Prostate gland (tissue), 2 donors: ENCODE measurements around the gene WWC2. TPM values are rescaled to one million over a fixed set of nuclear protein-coding genes. Genes with fewer than 3 reads are reported as not detected.

Experiments used
- DNase-seq: peaks from one replicate; pipeline ENCODE4 v3.0.0-alpha.2; 2019; ENCODE audit warnings: low spot score
- H3K27ac ChIP-seq, 2 donors: fragments of 200-600 bp; sonication (generic); 2 replicates each; pipeline ENCODE4 v1.5.1; 2017 to 2019
- H3K27me3 ChIP-seq: fragments of 200-600 bp; sonication (generic); replicated peaks from 2 replicates; pipeline ENCODE4 v1.5.1; 2019; ENCODE audit not compliant: insufficient read depth
- H3K36me3 ChIP-seq, 2 donors: fragments of 200-600 bp; sonication (generic); 1 replicate in 1 of 2; 2 replicates in 1 of 2; pipeline versions ENCODE4 v1.5.1 to v1.8.1; 2017 to 2019
- H3K4me1 ChIP-seq: fragments of 200-600 bp; sonication (generic); replicated peaks from 2 replicates; pipeline ENCODE4 v1.5.1; 2019
- H3K4me3 ChIP-seq, 2 donors: fragments of 200-600 bp; sonication (generic); 2 replicates each; pipeline ENCODE4 v1.5.1; 2017 to 2019
- H3K9me3 ChIP-seq: fragments of 200-600 bp; sonication (generic); 2 replicates; pipeline ENCODE4 v1.5.1; 2017
- CTCF ChIP-seq, 4 experiments: fragments of 200-600 bp in 2 of 4; fragments of 450-650 bp in 2 of 4; sonication (generic) in 2 of 4; IDR thresholded peaks; 1 replicate in 3 of 4; 2 replicates in 1 of 4; pipeline ENCODE4 v1.5.1; 2016 to 2019; ENCODE audit warnings: antibody characterized with exemption in 4 of 4, mild to moderate bottlenecking in 2 of 4, moderate library complexity in 2 of 4
- POLR2A ChIP-seq: fragments of 450-650 bp; IDR thresholded peaks from one replicate; pipeline ENCODE4 v1.6.1; 2016; ENCODE audit warnings: antibody characterized with exemption, mild to moderate bottlenecking
- POLR2AphosphoS5 ChIP-seq: sonication (generic); formaldehyde crosslinking; IDR thresholded peaks from one replicate; pipeline ENCODE4 v1.6.1; 2017; ENCODE audit warnings: antibody characterized with exemption
- WGBS: methylation state at CpG from one replicate; pipeline ENCODE4 v1.1.5; 2018; 5-methylcytosine and 5-hydroxymethylcytosine counted together
- intact Hi-C: fragments of 100-400 bp; cut with DNase I; formaldehyde crosslinking; loops from one replicate; pipeline ENCODE4 v1.14.2; 2022
- total RNA-seq, 2 donors: library from RNA; depleted of rRNA; stranded (reverse); fragments of >200 nt; gene quantifications; one replicate each; pipeline ENCODE4 v1.1.0, GENCODE V29; 2016

Gene WWC2
- total RNA-seq, 2 donors from 2014 or later, result 17.6 to 44.1 TPM

GRCh38 chr4:183170894-183171293 is 71.8 kb downstream of the WWC2 start:
- H3K27ac ChIP-seq, result no peak overlapping the region
- H3K4me3 ChIP-seq, result no peak overlapping the region
- intact Hi-C loops, result no loop called here
- DNase-seq, result no peak
- no peaks in the 10 kb centered on the region for H3K9me3 ChIP-seq
- TF ChIP-seq POLR2AphosphoS5, result no peak
- H3K4me1 ChIP-seq, result no peaks in the 10 kb centered on the region
- no peaks in the 10 kb centered on the region for H3K27me3 ChIP-seq
- no peaks in the 10 kb centered on the region for H3K36me3 ChIP-seq

GRCh38 chr4:183171484-183172267 is 72.6 kb downstream of the WWC2 start:
- Histone ChIP-seq H3K36me3 (no peaks in the 10 kb centered on the region), H3K4me1 (no peaks in the 10 kb centered on the region), H3K4me3 (no peak overlapping the region), H3K9me3 (no peaks in the 10 kb centered on the region), H3K27me3 (no peaks in the 10 kb centered on the region), H3K27ac (no peak overlapping the region)
- TF ChIP-seq CTCF (IDR thresholded peaks at IDR 0.05) (no peak), POLR2AphosphoS5 (no peak), POLR2A (no peak)
- WGBS, result 53% methylated on average over 4 of the region's 4 CpGs
- DNase-seq, result no peak
- intact Hi-C loops, result no loop called here

GRCh38 chr4:183172881-183173280 is 73.8 kb downstream of the WWC2 start:
- Histone ChIP-seq H3K27ac (no peak overlapping the region), H3K9me3 (no peaks in the 10 kb centered on the region), H3K27me3 (no peaks in the 10 kb centered on the region), H3K4me1 (no peaks in the 10 kb centered on the region), H3K4me3 (no peak overlapping the region), H3K36me3 (no peaks in the 10 kb centered on the region)
- WGBS, result 90% methylated on average over 1 of the region's 1 CpG
- DNase-seq, result no peak
- TF ChIP-seq POLR2A (no peak), CTCF (IDR thresholded peaks at IDR 0.05) (no peak), POLR2AphosphoS5 (no peak)
- intact Hi-C loops, result no loop called here

- Histone ChIP-seq H3K27me3 (no peaks in the 10 kb centered on the region), H3K27ac (no peak overlapping the region), H3K4me3 (no peak overlapping the region), H3K4me1 (no peaks in the 10 kb centered on the region), H3K9me3 (no peaks in the 10 kb centered on the region), H3K36me3 (no peaks in the 10 kb centered on the region)
- TF ChIP-seq CTCF (IDR thresholded peaks at IDR 0.05) (no peak), POLR2A (no peak), POLR2AphosphoS5 (no peak)
- 55% methylated on average over 13 of the region's 13 CpGs for WGBS
- DNase-seq, result no peak
- intact Hi-C loops, result no loop called here
These were observed 74.8 kb downstream of the WWC2 start for GRCh38 chr4:183173580-183174526.

GRCh38 chr4:183175631-183176232 is 76.7 kb downstream of the WWC2 start:
- H3K4me1 ChIP-seq, result no peaks in the 10 kb centered on the region
- no peaks in the 10 kb centered on the region for H3K9me3 ChIP-seq
- intact Hi-C loops, result no loop called here
- H3K36me3 ChIP-seq, result no peaks in the 10 kb centered on the region
- DNase-seq, result no peak
- no peak overlapping the region for H3K27ac ChIP-seq
- H3K4me3 ChIP-seq, result no peak overlapping the region
- H3K27me3 ChIP-seq, result no peaks in the 10 kb centered on the region
- WGBS, result 21% methylated on average over 5 of the region's 5 CpGs
- TF ChIP-seq CTCF (IDR thresholded peaks at IDR 0.05) (no peak), POLR2AphosphoS5 (no peak), POLR2A (no peak)
